ENCODE measurements around the gene ABCA12.

DNA sequence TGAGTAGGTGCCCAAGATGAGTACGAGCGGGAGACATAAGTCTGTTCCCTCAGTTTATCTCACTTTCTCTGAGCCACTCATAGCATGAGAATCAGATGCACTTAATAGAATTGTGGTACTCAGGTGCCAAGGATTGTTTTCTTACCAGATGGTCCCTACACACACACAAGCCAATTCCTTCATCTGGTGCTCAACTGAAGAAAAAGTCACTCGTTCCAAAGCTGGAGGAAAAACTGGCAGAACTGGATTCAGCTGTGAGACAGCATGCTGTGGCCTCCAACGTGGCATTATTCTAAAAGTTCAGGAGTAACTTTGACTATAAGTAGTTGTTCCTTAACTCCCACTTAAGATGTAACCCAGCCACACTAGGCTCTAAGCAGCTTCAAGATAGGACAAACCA, 33.4 kb upstream of the ABCA12 start:
- TF ChIP-seq, protein P1, sequence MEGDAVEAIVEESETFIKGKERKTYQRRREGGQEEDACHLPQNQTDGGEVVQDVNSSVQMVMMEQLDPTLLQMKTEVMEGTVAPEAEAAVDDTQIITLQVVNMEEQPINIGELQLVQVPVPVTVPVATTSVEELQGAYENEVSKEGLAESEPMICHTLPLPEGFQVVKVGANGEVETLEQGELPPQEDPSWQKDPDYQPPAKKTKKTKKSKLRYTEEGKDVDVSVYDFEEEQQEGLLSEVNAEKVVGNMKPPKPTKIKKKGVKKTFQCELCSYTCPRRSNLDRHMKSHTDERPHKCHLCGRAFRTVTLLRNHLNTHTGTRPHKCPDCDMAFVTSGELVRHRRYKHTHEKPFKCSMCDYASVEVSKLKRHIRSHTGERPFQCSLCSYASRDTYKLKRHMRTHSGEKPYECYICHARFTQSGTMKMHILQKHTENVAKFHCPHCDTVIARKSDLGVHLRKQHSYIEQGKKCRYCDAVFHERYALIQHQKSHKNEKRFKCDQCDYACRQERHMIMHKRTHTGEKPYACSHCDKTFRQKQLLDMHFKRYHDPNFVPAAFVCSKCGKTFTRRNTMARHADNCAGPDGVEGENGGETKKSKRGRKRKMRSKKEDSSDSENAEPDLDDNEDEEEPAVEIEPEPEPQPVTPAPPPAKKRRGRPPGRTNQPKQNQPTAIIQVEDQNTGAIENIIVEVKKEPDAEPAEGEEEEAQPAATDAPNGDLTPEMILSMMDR (IDR thresholded peaks at IDR 0.05), result no peak
- no peak for TF ChIP-seq POLR2A (IDR thresholded peaks at IDR 0.05)

All from lower leg skin (tissue), 3 donors.